NCI-H1436 (cell line): ENCODE data around the gene ZNF185.
"Not testable (repeated sequence)": the region's sequence is repeated elsewhere in the genome, so short reads cannot be mapped to it uniquely, and the experiment has no call there.

Source experiments
- DNase-seq: peaks from one replicate; lab custom pipeline; 2025; lab: John Stamatoyannopoulos, UW

The ZNF185 gene

DNA sequence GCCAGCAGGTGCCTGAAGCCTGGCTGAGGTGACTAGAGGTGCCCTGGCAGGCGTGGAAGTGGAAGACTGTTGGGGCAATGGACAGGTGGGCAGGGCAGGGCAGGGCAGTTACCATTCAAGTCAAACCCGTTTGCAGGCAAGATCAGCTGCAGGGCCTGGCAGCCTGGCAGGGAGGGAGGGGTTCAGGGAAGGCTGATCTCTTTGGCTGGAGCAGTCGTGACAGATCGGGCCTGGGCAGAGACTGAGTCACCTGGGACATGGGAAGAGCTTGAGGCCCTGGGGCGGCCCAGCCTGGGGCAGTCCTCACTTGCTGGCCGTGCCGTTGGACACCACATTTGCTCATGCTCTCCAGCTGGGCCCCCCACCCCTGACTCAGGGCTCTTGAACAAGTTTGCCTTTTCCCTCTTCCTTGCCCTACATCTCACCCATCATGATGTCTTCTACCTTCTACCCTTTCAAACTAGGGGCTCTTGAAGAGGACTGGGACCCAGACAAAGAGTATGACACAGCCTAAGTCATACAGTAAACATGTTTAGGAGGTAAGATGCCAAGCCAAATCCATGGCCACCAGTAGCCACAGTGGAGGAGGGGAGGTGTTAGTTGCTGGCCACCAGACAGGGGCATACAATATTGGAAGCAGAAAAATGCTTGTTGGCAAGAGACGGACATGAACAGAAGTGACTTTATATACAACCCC is 2.0 kb upstream of the ZNF185 start:
- DNase-seq, result no peak

DNA sequence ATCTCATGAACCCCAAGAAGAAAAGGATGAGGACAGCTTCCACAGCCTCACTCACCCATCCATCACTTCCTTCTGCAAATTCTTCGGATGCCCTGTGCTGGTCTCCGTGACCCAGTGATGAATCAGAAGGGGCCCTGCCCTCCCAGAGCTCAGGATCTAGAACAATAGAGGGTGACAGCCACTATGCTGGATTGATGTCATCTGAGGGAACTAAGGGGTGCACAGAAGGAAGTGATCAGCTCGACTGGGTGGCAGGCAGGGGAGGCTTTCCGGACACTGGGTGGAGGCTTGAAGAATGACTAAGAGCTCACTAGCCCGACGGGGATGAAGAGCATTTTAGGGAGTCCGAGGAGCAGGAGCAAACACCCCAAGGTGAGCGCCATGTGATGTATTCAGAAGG is 1.4 kb upstream of the ZNF185 start:
- DNase-seq, result no peak

DNA sequence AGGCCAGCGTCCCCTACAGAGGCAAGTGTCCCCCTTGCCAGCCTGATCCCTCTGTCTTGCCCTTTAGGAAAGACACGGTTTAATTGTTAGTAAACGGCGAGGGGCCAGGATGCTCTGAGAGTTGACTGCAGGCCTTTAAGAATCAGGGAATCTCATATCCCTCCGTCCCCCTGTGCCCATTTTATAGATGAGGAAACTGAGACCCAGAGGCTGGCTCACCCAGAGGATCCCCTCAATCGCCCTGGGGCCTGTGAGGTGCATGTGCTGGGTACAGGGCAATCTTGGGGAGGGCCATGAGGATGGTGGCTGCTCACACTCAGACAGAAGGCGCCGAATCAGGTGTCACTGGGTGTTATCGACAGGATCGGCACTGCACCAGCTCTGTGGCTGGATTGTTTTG is 575 bp downstream of the ZNF185 start:
- no peak for DNase-seq

DNA sequence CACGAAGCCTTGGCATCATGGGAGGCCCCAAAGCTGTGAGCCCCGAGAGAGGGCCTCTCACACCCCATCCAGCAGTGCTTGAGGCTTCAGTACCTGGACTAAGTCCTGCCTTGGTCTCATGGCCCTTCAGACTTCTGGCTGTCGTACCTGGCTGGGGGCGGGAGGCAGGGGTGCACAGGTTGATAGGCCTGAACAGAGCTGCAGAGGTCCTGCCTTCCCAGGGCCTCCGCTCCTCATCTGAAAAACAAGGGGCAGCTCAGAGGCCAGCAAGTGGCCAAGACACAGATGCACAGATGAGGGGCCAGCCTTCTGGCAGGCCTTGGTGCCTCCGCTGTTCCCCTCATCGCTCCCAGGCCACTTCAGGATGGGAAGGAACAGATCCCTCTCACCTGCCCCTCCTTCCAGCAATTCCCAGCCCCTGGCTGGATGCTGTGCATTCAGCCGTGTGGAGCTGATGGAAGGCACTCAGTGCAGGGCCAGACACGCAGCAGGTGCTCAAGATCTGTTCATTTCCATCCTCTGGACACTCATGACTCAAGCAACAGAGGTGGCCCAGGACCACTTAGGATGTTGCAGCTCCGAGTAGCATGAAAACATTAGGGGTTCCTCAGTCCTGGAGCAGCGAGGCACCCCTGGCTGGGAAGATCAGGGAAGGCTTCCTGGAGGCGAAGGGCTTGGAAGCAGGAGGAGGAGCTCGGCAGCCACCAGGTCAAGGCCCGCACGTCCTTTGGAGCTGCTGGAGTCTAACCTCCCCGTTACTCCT is 1.4 kb downstream of the ZNF185 start:
- no peak for DNase-seq

DNA sequence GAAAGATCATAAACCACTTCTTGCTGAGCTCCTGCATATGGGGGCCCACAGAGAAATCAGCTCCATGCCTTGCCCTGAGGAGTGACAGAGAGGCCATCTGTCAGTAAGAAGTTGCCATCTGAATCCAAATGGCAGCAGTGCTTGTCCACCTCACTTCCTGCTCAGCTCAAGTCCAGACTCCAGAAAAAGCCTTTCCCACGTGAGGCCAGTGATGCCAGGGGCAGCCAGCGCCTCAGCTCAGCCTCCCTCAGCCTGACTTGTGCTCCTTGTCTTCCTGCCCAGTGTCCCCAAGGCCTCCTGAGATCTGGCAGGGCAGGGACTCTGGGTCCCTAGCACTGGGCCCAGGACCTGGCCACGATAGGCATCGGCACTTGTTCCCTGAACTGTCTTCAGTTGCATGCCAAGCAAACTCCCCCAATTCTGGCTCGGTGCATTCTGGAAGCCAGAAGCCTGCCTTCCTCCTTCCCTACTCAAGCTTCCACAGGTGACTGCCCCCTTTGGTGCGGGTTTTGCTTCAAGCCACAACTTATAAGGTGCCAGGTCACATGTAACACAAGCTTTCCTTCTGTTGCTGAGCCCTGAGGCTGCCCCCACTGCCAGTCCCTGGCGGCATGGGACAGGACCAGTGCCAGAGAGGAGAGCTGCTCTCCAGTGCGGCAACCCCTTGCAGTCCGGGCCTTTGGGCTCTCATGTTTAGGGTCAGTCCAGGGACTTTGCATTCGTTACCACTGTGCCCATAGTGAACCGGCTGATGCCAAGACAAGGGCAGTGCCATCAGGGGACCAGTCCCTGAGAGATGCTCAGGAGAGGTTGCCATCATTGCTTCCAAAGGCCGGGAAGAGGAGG is 2.2 kb downstream of the ZNF185 start:
- no peak for DNase-seq

DNA sequence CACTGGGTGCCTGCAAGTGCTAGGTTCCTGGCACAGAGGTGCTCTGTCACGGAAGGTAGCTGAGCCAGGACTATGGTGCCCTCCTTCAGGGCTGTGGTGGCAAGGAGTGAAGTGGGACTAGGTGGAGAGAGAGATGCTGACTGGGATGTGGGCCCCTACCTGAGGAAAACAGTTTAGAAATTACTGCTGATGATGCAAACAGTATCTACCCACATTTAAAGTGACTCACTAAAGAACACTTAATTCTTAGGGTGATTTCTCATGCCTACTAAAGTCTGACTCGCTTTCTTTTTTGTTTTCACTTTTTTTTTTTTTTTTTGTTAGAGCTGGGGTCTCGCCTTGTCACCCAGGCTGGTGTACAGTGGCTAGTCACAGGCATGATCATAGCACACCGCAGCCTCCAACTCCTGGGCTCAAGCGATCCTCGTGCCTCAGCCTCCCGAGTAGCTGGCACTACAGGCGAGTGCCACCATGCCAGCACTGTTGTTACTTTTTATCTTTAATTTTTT is 3.1 kb downstream of the ZNF185 start:
- DNase-seq, result no peak

DNA sequence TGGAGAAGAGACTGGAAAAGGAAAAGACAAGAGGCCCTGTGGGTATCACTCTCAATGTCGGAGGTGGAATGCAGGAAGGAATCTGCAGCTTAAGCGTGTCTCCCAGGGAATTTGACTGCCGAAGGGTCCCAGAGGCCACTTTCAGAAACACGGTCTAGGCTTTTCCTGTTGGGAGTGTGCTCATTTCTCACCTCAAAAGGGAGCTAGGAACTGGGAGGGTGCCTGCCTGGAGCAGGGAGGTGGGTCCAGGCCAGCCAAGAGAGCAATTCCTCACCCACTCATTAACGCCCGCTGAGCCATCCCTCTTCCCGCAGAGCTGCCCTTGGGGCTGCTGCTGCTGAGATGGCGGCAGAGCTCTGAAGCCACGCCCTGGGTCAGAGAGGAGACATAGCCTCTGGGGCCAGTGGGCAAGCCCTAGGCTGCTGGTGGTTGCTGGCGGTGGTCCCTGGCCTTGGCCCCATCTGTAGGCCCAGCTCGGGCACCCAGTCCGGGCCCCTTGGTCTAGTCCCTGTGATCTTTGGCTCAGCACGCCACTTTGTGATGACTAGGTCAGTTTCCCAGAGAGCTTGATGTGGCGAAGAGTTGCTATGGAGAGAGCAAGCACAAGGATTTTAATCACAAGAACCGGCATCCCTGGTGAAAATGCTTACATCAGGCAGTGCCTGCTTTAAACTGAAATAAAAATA is 4.1 kb downstream of the ZNF185 start:
- no peak for DNase-seq

DNA sequence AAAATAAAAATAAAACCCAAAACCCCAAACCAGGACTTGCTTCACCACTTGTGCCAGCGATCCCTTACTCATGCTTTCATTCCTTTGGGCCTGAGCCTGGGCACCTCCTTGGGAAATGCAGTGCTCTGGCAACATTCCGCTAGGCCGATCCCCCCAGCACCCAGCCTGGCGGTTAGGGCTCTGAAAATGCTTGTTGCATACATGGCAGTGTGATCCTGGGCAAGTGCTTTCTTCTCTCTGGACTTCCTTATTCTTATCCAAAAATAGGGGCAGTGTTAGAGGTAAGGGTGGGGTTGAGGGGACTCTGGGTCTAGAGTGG is 4.6 kb downstream of the ZNF185 start:
- no peak for DNase-seq

DNA sequence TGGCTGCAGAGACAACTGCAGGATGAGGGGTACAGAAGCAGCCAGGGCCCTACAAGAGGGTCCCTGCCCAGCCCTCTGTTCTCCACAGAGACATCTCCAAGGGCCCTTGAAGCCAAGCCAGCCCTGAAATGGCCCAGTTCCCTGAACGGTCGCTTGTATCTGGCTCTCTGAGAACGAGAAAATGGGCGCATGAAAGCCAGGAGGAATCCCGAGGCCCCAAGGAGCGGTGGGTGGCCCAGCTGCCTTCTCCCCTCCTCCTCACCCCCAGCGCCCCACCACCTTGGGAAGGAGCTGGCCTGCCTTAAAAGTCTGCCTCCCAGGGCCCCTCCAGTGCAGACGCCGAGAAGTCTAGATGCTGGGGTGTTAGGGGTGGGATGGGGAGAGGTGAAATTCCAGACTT is 5.7 kb downstream of the ZNF185 start:
- DNase-seq, result no peak

DNA sequence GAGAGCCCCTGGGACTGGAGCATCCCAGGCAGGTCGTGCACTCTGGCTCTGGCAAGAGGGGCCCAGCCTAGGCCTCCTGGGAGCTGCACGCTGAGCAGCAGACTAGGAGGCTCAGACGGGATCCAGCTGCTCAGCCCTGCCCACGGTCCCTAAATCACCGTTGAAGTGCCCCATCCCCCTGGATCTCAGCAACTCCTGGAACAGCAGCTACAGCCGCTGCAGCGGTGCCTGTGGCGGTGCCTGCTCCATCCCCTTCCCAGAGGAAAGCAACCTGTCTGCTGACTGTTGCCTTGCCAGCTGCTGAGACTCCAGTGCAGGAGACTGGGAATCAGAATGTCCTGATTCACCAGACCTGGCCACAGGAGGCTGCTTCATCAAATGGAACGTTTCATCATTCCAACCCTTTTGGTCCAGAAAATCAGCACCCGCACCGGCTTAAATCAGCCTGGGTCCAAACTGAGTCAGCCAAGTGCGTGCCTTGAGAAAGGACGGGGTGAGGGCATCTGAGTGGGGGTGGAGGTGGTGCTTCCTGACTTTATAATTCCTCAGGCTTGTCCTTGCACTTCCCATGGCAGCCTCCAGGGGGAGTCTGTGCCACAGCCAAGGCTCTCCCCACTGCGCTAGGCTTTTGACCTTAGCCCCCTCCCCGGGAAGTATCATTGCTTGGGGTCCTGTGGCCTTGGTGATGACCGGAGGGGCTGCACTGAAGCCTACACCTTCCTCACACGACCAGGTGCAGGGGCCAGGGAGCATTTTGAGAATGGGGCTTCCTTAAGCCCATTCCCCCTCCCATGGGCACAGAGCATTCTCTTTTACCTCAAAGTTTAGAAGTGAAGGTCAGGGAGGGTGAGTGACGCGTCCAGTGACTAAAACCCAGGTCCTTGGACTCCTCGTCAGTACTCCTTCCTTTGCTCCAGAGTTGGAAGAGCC is 6.5 kb downstream of the ZNF185 start:
- peak; percentile 29 for DNase-seq

DNA sequence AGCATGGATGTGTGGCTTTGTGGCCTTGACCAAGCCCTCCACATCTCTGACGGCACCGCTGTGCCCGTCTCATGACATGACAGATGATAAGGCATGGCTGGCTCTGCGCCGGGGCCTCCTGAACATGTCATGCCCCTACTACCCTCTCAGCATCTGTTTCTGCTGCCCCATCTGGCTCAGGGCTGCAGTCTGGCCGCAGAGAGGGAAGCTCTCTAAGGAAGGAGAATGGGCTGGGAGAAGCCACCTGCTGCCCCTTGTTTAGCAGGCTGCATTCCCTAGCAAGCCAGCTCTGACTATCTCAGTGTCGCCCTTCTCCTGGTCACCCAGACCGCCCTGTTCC is 7.2 kb downstream of the ZNF185 start:
- no peak for DNase-seq

DNA sequence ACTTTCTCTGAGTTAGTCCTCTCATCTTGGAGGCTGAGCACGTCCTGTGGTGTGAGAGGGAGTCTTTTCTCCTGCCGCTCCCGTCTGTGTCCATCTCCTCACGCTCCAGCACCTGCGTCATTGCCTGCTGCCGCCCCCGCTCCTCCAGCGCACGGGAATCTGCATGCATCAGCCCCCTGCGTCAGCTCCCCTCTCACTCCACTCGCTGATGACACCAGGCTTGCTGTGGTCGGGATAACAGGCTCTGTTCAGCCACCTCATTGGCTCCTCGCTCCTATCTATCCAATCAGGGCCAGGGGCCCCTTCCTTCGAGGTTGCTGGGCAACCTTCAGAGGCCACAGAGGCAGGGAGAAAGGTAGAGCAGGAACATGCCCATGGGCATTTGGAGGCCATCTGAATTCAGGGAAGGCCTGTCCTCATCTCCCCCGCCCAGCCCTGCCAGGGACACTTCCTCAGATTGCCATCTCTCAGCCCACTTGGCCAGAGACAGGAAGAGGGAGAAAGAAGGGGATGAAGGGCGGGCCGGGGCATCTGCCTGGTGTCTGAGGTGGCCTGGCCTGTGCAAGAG is 9.3 kb downstream of the ZNF185 start:
- DNase-seq, result no peak

DNA sequence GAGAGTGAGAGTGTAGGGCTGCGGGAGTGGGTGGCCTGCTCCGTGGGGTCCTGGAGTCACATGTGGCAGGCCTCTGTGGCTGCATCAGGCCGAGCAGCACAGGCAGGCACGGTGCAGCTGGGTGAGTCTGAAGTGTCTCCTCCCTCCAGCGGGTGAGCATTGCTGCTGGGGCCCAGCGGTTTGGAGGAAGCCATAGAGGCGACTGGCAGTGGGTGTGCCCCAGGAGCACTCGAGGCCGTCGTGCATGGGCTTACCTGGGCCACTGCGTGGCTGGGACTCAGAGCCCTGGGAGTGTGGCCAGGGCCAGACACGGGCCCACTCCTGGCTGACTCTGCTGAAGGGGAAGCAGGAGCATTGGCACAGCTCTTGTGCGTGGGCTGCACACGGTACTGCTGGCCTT is 10.6 kb downstream of the ZNF185 start:
- DNase-seq, result no peak

DNA sequence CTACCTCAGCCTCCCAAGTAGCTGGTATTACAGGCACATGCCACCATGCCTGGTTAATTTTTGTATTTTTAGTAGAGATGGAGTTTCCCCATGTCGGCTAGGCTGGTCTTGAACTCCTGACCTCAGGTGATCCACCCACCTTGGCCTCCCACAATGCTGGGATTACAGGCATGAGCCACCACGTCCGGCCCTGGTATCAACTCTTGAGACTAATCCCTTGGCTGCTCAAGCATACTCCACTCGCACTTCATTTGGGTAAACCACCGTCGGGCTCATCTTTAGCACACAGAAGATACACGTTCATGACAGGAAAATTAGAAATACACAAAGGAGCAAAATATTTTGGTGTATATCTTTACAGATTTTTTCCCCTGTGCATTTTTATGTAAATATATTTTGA is 12.2 kb downstream of the ZNF185 start:
- not testable (repeated sequence) for DNase-seq

DNA sequence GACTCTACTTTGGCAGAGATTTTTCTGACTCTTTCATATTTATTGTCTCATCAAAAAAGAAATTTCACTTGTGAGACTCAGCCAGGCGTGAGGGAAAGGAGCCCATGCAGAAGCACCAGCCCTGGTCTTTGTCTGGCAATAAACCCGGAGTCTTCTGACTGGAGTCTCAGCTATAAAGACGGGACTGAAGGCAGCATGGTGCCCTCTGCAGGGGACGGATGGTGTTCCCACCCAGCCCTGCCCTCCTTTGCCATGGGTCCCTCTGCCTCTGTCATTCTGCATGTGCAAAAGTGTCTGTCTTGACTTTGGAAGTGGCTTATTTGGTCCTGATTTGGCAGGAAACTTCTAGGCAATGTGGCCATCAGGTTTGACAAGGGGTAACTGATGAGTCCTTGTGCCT is 14.2 kb downstream of the ZNF185 start:
- no peak for DNase-seq

DNA sequence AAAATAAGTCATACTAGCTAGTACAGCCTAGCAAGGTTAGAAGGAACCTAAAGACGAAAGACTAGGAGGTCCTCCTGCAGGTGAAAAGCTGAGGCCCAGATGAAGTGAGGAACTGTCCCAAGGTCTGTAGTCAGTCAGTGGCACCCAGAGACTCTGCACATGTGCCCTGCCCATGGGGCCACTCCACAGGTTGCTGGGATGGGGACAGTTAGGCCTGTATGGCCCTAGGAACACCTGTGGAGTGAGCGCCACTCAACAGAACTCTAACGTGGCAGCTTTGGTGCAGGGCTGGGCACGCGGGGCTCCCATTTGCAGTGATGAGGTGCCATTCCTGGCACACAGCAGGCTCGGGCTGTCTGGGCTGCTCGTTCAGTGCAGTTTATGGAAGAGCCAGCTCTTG is 14.8 kb downstream of the ZNF185 start:
- DNase-seq, result no peak

DNA sequence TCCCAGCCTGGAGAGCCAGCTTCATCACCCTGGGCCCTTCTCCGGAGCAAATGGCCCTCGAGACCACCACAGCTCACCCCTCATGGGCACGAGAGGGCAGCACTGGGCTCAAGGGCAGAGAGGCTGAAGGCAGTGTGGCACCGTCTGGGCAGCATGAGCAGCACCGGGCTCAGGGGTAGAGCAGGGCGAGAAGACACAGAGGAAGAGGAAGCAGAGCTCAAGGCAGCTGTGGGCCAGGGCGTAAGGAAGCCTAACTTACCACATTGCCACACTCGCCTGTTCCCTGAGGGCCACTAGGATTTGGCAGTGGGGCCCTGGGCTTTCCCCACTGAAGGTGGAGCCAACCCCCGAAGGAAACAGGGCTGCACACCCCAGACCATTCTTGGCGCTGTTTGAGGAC is 15.5 kb downstream of the ZNF185 start:
- DNase-seq, result no peak

DNA sequence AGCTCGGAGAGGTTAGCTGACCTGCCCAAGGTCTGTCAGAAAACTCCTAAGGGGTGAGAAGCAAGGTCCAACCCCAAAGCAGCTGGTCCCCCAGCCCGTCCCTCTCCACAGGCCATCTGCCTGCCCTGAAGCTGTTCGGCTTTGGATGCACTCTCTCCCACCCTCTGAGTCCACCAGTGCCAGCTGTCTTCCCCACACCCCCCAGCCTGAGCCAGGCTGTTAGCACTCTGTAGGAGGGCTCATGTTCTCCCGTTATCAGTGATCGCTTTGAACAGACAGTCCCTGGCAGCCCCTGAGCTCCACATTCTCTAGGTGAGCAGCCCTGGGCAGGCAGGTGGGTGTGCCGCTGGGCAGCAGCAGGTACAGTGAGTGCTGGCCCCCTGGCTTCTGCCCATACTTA is 16.0 kb downstream of the ZNF185 start:
- DNase-seq, result no peak

DNA sequence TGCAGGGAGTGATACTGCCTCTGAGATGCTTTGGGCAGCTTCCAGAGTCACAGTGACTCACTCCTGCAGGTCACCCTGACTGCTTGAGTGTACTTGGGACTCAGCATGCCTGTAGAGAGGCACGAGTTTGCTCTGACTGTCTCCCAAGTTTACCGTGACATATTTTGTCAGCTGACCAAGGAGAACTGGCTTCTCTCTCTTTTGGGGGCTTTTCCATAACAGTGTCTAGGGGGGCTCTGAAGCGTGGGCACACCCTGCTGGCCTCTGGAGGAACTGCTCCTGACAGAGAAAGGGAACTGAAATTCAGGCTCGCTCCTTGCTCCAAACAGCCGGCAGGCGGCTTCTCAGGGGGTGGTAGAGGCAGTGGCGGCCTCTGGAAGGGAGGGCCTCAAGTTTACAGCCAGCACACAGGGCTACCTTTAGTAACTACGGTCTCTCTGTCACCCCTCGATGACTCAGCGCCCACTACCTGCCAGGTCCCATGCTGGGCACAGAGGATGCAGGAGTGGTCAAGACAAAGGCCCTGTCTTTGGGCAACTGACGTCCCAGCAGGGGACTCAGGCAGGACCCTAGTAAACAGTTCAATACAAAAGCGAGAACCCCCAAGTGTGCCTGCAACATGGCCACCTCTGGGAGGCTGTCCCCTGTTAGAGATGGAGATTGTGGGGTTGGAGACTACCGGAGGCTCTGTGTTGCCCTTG is 17.8 kb downstream of the ZNF185 start:
- no peak for DNase-seq
